Sigmoid colon (tissue), 4 donors: Measurements from ENCODE around the gene MC5R.

Source experiments
- EP300 ChIP-seq, 4 donors: sonication (generic); formaldehyde crosslinking; IDR thresholded peaks; one replicate each; pipeline ENCODE4 v1.6.1; 2017; ENCODE audit warnings: antibody characterized with exemption in 4 of 4
- POLR2A ChIP-seq, 2 donors: fragments of 450-650 bp; IDR thresholded peaks; one replicate each; pipeline ENCODE4 v1.6.1; 2016; ENCODE audit warnings: antibody characterized with exemption in 2 of 2, mild to moderate bottlenecking in 2 of 2, moderate library complexity in 2 of 2
- POLR2AphosphoS5 ChIP-seq, 4 donors: sonication (generic); formaldehyde crosslinking; IDR thresholded peaks; one replicate each; pipeline ENCODE4 v1.6.1; 2017; ENCODE audit warnings: antibody characterized with exemption in 4 of 4
- TF ChIP-seq, protein P1 (sequence below), 4 experiments: fragments of 450-650 bp in 3 of 4; fragments of 200-600 bp in 1 of 4; IDR thresholded peaks; one replicate each; pipeline ENCODE4 v1.5.1; 2016 to 2019; ENCODE audit warnings: antibody characterized with exemption in 4 of 4, mild to moderate bottlenecking in 3 of 4, moderate library complexity in 2 of 4

- TF ChIP-seq, protein P1, sequence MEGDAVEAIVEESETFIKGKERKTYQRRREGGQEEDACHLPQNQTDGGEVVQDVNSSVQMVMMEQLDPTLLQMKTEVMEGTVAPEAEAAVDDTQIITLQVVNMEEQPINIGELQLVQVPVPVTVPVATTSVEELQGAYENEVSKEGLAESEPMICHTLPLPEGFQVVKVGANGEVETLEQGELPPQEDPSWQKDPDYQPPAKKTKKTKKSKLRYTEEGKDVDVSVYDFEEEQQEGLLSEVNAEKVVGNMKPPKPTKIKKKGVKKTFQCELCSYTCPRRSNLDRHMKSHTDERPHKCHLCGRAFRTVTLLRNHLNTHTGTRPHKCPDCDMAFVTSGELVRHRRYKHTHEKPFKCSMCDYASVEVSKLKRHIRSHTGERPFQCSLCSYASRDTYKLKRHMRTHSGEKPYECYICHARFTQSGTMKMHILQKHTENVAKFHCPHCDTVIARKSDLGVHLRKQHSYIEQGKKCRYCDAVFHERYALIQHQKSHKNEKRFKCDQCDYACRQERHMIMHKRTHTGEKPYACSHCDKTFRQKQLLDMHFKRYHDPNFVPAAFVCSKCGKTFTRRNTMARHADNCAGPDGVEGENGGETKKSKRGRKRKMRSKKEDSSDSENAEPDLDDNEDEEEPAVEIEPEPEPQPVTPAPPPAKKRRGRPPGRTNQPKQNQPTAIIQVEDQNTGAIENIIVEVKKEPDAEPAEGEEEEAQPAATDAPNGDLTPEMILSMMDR (IDR thresholded peaks at IDR 0.05), result no peak
- TF ChIP-seq EP300 (IDR thresholded peaks at IDR 0.05) (no peak), POLR2AphosphoS5 (IDR thresholded peaks at IDR 0.05) (no peak), POLR2A (IDR thresholded peaks at IDR 0.05) (no peak)
Observed at GRCh38 chr18:13872932-13873331, 49.0 kb downstream of the MC5R start.
